Upper lobe of left lung (tissue), 6 donors: Measurements from ENCODE around the gene IL1R1. TPM values are rescaled to one million over a fixed set of nuclear protein-coding genes. Genes with fewer than 3 reads are reported as not detected.

Experiments used
- ATAC-seq, 2 donors: fragments of 200-7000 bp; cut with Tn5 transposase; one replicate each; pipeline ENCODE4 v1.9.1; 2022; ENCODE audit warnings: mild to moderate bottlenecking in 2 of 2, moderate library complexity in 2 of 2; ENCODE audit not compliant: low FRiP score in 2 of 2
- DNase-seq, 2 donors: peaks; one replicate each; pipeline ENCODE4 v3.0.0-alpha.2; 2019 to 2020
- H3K27ac ChIP-seq, 4 donors: fragments of 200-600 bp; sonication (generic); one replicate each; pipeline ENCODE4 v1.5.1; 2016 to 2019
- H3K27me3 ChIP-seq, 4 donors: fragments of 200-600 bp; sonication (generic); one replicate each; pipeline ENCODE4 v1.5.1; 2017 to 2019
- H3K36me3 ChIP-seq, 4 donors: fragments of 200-600 bp; sonication (generic); one replicate each; pipeline ENCODE4 v1.5.1; 2016 to 2019
- H3K4me1 ChIP-seq, 4 donors: fragments of 200-600 bp; sonication (generic); one replicate each; pipeline ENCODE4 v1.5.1; 2018 to 2019
- H3K4me3 ChIP-seq, 4 donors: fragments of 200-600 bp; sonication (generic); one replicate each; pipeline ENCODE4 v1.5.1; 2017 to 2019; ENCODE audit warnings: mild to moderate bottlenecking in 2 of 4, moderate library complexity in 1 of 4
- H3K9me3 ChIP-seq, 4 donors: fragments of 200-600 bp; sonication (generic); one replicate each; pipeline ENCODE4 v1.5.1; 2018 to 2019
- CTCF ChIP-seq, 6 experiments: fragments of 450-650 bp in 4 of 6; fragments of 200-600 bp in 2 of 6; sonication (generic) in 2 of 6; IDR thresholded peaks; one replicate each; pipeline ENCODE4 v1.5.1; 2016 to 2019; ENCODE audit warnings: antibody characterized with exemption in 6 of 6
- EP300 ChIP-seq, 4 donors: sonication (generic); formaldehyde crosslinking; IDR thresholded peaks; one replicate each; pipeline ENCODE4 v1.5.1; 2017; ENCODE audit warnings: antibody characterized with exemption in 4 of 4, control low read depth in 2 of 4
- POLR2A ChIP-seq, 4 donors: fragments of 450-650 bp; IDR thresholded peaks; one replicate each; pipeline ENCODE4 v1.5.1; 2016 to 2017; ENCODE audit warnings: antibody characterized with exemption in 4 of 4, mild to moderate bottlenecking in 2 of 4
- POLR2AphosphoS5 ChIP-seq, 2 donors: sonication (generic); formaldehyde crosslinking; IDR thresholded peaks; one replicate each; pipeline ENCODE4 v1.5.1; 2017; ENCODE audit warnings: antibody characterized with exemption in 2 of 2
- WGBS, 2 donors: methylation state at CpG; one replicate each; pipeline ENCODE4 v1.1.5; 2017 to 2018; 5-methylcytosine and 5-hydroxymethylcytosine counted together
- total RNA-seq, 6 donors: library from RNA; depleted of rRNA in 4 of 6; stranded (reverse); fragments of >200 nt in 4 of 6; gene quantifications; one replicate each; pipeline versions ENCODE4 v1.1.0 to v1.2.1, GENCODE V29; 2016 to 2021
- donor health status: DM: no; HTN: no; CAD: no; lungs with moderate emphysema.
- donor health status: DM: no; HTN: yes; CAD: no; lungs with severe emphysema.

Gene IL1R1
- total RNA-seq, 6 donors from 2014 or later: 48.2 to 148 (median 111) TPM

GRCh38 chr2:102107741-102108070, 34.8 kb upstream of the IL1R1 start:
- H3K36me3 ChIP-seq: no peaks in the 10 kb centered on the region
- H3K4me1 ChIP-seq: peaks cover 19 to 50% (median 24%) of the 10 kb centered on the region in 4 donors
- no peak for ATAC-seq
- H3K27ac ChIP-seq: peak overlapping the region in 2 of 4 donors; percentile 6 to 22
- peak overlapping the region in 1 of 4 donors; percentile 12 for H3K4me3 ChIP-seq
- H3K27me3 ChIP-seq: no peaks in the 10 kb centered on the region
- 52 to 56% methylated on average over 3 of the region's 3 CpGs for WGBS, 2 donors
- DNase-seq: no peak
- H3K9me3 ChIP-seq: no peaks in the 10 kb centered on the region
- TF ChIP-seq POLR2AphosphoS5 (IDR thresholded peaks at IDR 0.05): no peak
- no peak for TF ChIP-seq POLR2A (IDR thresholded peaks at IDR 0.05)
- TF ChIP-seq EP300 (IDR thresholded peaks at IDR 0.05): no peak
- no peak for TF ChIP-seq CTCF (IDR thresholded peaks at IDR 0.05)

GRCh38 chr2:102109016-102109415, 33.5 kb upstream of the IL1R1 start:
- Histone ChIP-seq H3K36me3 (no peaks in the 10 kb centered on the region), H3K27ac (no peak overlapping the region), H3K9me3 (no peaks in the 10 kb centered on the region), H3K4me3 (no peak overlapping the region), H3K4me1 (peaks cover 14 to 48% (median 27%) of the 10 kb centered on the region in 4 donors), H3K27me3 (no peaks in the 10 kb centered on the region)
- DNase-seq: no peak
- ATAC-seq: no peak
- 86 to 91% methylated on average over 5 of the region's 5 CpGs for WGBS, 2 donors
- TF ChIP-seq EP300 (IDR thresholded peaks at IDR 0.05) (no peak), POLR2A (IDR thresholded peaks at IDR 0.05) (no peak), POLR2AphosphoS5 (IDR thresholded peaks at IDR 0.05) (no peak)

GRCh38 chr2:102110171-102110570, 32.4 kb upstream of the IL1R1 start:
- ATAC-seq (no peak), DNase-seq (no peak)
- no peak for TF ChIP-seq EP300 (IDR thresholded peaks at IDR 0.05)
- Histone ChIP-seq H3K36me3 (no peaks in the 10 kb centered on the region), H3K27ac (peak overlapping the region; percentile 11 to 63 (median 38)), H3K9me3 (no peaks in the 10 kb centered on the region), H3K4me3 (no peak overlapping the region), H3K27me3 (no peaks in the 10 kb centered on the region), H3K4me1 (peaks cover 24 to 55% (median 34%) of the 10 kb centered on the region in 4 donors)
- WGBS, 2 donors: 47 to 63% methylated on average over 5 of the region's 5 CpGs

- 68 to 77% methylated on average over 13 of the region's 13 CpGs for WGBS, 2 donors
- peaks cover 27 to 57% (median 40%) of the 10 kb centered on the region in 4 donors for H3K4me1 ChIP-seq
- DNase-seq (peak in 1 of 2 donors; percentile 5), ATAC-seq (no peak)
- TF ChIP-seq POLR2A (IDR thresholded peaks at IDR 0.05) (no peak), EP300 (IDR thresholded peaks at IDR 0.05) (no peak)
- no peak overlapping the region for H3K4me3 ChIP-seq
- H3K9me3 ChIP-seq: no peaks in the 10 kb centered on the region
- no peaks in the 10 kb centered on the region for H3K36me3 ChIP-seq
- H3K27ac ChIP-seq: peak overlapping the region; percentile 11 to 63 (median 38)
- H3K27me3 ChIP-seq: no peaks in the 10 kb centered on the region
These were observed 31.8 kb upstream of the IL1R1 start for GRCh38 chr2:102110596-102111334.

- Histone ChIP-seq H3K4me3 (no peak overlapping the region), H3K27me3 (no peaks in the 10 kb centered on the region), H3K36me3 (no peaks in the 10 kb centered on the region), H3K27ac (peak overlapping the region in 1 of 4 donors; percentile 63), H3K4me1 (peaks cover 36 to 60% (median 51%) of the 10 kb centered on the region in 4 donors), H3K9me3 (no peaks in the 10 kb centered on the region)
- TF ChIP-seq EP300 (IDR thresholded peaks at IDR 0.05) (no peak), POLR2A (IDR thresholded peaks at IDR 0.05) (no peak), CTCF (IDR thresholded peaks at IDR 0.05) (no peak), POLR2AphosphoS5 (IDR thresholded peaks at IDR 0.05) (no peak)
- ATAC-seq (no peak), DNase-seq (no peak)
- WGBS, 2 donors: 73 to 94% methylated on average over 2 of the region's 2 CpGs
These were observed 30.7 kb upstream of the IL1R1 start for GRCh38 chr2:102111823-102112222.

- Histone ChIP-seq H3K4me1 (peaks cover 40 to 64% (median 55%) of the 10 kb centered on the region in 4 donors), H3K9me3 (no peaks in the 10 kb centered on the region)
- TF ChIP-seq EP300 (IDR thresholded peaks at IDR 0.05) (no peak), CTCF (IDR thresholded peaks at IDR 0.05) (no peak), POLR2A (IDR thresholded peaks at IDR 0.05) (no peak), POLR2AphosphoS5 (IDR thresholded peaks at IDR 0.05) (no peak)
These were observed 30.3 kb upstream of the IL1R1 start for GRCh38 chr2:102112271-102112670.

More at GRCh38 chr2:102112271-102112670, 30.3 kb upstream of the IL1R1 start:
- no peak for ATAC-seq
- no peak for DNase-seq
- WGBS, 2 donors: 42 to 100% methylated on average over 1 of the region's 1 CpG
- Histone ChIP-seq H3K4me3 (no peak overlapping the region), H3K27ac (peak overlapping the region in 1 of 4 donors; percentile 63), H3K36me3 (no peaks in the 10 kb centered on the region), H3K27me3 (no peaks in the 10 kb centered on the region)
